ENCODE measurements around the gene SOWAHA.

GRCh38 chr5:132788508-132788907 is 24.6 kb upstream of the SOWAHA start:
- TF ChIP-seq, protein P1, sequence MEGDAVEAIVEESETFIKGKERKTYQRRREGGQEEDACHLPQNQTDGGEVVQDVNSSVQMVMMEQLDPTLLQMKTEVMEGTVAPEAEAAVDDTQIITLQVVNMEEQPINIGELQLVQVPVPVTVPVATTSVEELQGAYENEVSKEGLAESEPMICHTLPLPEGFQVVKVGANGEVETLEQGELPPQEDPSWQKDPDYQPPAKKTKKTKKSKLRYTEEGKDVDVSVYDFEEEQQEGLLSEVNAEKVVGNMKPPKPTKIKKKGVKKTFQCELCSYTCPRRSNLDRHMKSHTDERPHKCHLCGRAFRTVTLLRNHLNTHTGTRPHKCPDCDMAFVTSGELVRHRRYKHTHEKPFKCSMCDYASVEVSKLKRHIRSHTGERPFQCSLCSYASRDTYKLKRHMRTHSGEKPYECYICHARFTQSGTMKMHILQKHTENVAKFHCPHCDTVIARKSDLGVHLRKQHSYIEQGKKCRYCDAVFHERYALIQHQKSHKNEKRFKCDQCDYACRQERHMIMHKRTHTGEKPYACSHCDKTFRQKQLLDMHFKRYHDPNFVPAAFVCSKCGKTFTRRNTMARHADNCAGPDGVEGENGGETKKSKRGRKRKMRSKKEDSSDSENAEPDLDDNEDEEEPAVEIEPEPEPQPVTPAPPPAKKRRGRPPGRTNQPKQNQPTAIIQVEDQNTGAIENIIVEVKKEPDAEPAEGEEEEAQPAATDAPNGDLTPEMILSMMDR (conservative IDR thresholded peaks at IDR 0.05), result no peak
- TF ChIP-seq ZFX (IDR thresholded peaks at IDR 0.05), result no peak

All from C4-2B (cell line).